ENCODE data around the gene ZBTB48.

The ZBTB48 gene

GRCh38 chr1:6579374-6580118 is at the start of gene ZBTB48:
TSS of gene ZBTB48 (plus strand) at chr1:6579994. CDS start at chr1:6580610, 616 bp downstream.
- peak; percentile 94 for TF ChIP-seq POLR2A (IDR thresholded peaks at IDR 0.05; ENCODE audit: low read depth, low read length)
- peak; percentile 82 for FAIRE-seq
- peak; percentile 94 for DNase-seq (ENCODE audit: insufficient read length, low spot score)

GRCh38 chr1:6530504-6531160 is 49.2 kb upstream of the ZBTB48 start:
- no peak for TF ChIP-seq POLR2A (IDR thresholded peaks at IDR 0.05; ENCODE audit: low read depth, low read length)
- DNase-seq (ENCODE audit: insufficient read length, low spot score) (no peak), FAIRE-seq (no peak)

GRCh38 chr1:6531996-6532395 is 47.8 kb upstream of the ZBTB48 start:
- FAIRE-seq (no peak), DNase-seq (ENCODE audit: insufficient read length, low spot score) (no peak)
- no peak for TF ChIP-seq POLR2A (IDR thresholded peaks at IDR 0.05; ENCODE audit: low read depth, low read length)

GRCh38 chr1:6534248-6534822 is 45.5 kb upstream of the ZBTB48 start:
- no peak for TF ChIP-seq POLR2A (IDR thresholded peaks at IDR 0.05; ENCODE audit: low read depth, low read length)
- no peak for DNase-seq (ENCODE audit: insufficient read length, low spot score)

GRCh38 chr1:6535214-6535613 is 44.6 kb upstream of the ZBTB48 start:
- no peak for DNase-seq (ENCODE audit: insufficient read length, low spot score)
- no peak for FAIRE-seq
- TF ChIP-seq POLR2A (IDR thresholded peaks at IDR 0.05; ENCODE audit: low read depth, low read length), result no peak

More at GRCh38 chr1:6534248-6534822, 45.5 kb upstream of the ZBTB48 start:
- no peak for FAIRE-seq

- DNase-seq (ENCODE audit: insufficient read length, low spot score) (no peak), FAIRE-seq (no peak)
- no peak for TF ChIP-seq POLR2A (IDR thresholded peaks at IDR 0.05; ENCODE audit: low read depth, low read length)
Measured at GRCh38 chr1:6536291-6536690, 43.5 kb upstream of the ZBTB48 start.

- FAIRE-seq (no peak), DNase-seq (ENCODE audit: insufficient read length, low spot score) (no peak)
Measured at GRCh38 chr1:6538956-6539355, 40.8 kb upstream of the ZBTB48 start.

GRCh38 chr1:6544831-6545230 is 35.0 kb upstream of the ZBTB48 start:
- no peak for TF ChIP-seq POLR2A (IDR thresholded peaks at IDR 0.05; ENCODE audit: low read depth, low read length)
- peak; percentile 89 for FAIRE-seq
- DNase-seq (ENCODE audit: insufficient read length, low spot score), result peak; percentile 47

More at GRCh38 chr1:6538956-6539355, 40.8 kb upstream of the ZBTB48 start:
- TF ChIP-seq POLR2A (IDR thresholded peaks at IDR 0.05; ENCODE audit: low read depth, low read length), result no peak

- DNase-seq (ENCODE audit: insufficient read length, low spot score), result no peak
- peak; percentile 86 for FAIRE-seq
- TF ChIP-seq POLR2A (IDR thresholded peaks at IDR 0.05; ENCODE audit: low read depth, low read length), result no peak
Measured at GRCh38 chr1:6545276-6546112, 34.3 kb upstream of the ZBTB48 start.

GRCh38 chr1:6546326-6546725 is 33.5 kb upstream of the ZBTB48 start:
- FAIRE-seq, result no peak
- no peak for DNase-seq (ENCODE audit: insufficient read length, low spot score)
- no peak for TF ChIP-seq POLR2A (IDR thresholded peaks at IDR 0.05; ENCODE audit: low read depth, low read length)

GRCh38 chr1:6547301-6547700 is 32.5 kb upstream of the ZBTB48 start:
- no peak for FAIRE-seq
- no peak for DNase-seq (ENCODE audit: insufficient read length, low spot score)
- TF ChIP-seq POLR2A (IDR thresholded peaks at IDR 0.05; ENCODE audit: low read depth, low read length), result no peak

GRCh38 chr1:6554031-6554906 is 25.5 kb upstream of the ZBTB48 start, which contains the start of gene NOL9:
TSS of gene NOL9 (minus strand) at chr1:6554513. CDS start at chr1:6554502, 11 bp downstream.
- peak; percentile 56; the same call in 1 of the 2 replicates for TF ChIP-seq POLR2A (IDR thresholded peaks at IDR 0.05; ENCODE audit: low read depth, low read length)
- DNase-seq (ENCODE audit: insufficient read length, low spot score) (peak; percentile 84), FAIRE-seq (no peak)
